ENCODE results near the gene HHIPL1.

The HHIPL1 gene

DNA sequence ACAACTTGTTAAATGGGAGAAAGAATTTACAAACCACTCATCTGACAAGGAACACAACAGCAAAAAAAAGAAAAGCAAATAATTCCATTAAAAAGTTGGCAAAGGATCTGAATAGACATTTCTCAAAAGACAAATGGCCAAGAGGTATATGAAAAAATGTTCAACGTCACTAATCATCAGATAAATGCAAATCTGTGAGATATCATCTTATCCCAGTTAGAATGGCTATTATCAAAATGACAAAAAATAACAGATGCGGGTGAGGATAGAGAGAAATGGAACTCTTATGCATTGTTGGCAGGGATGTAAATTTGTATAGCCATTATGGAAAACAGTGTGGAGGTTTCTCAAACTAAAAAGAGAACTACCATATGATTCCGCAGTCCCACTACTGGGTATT is 69.0 kb downstream of the HHIPL1 start:
- Histone ChIP-seq H3K4me3 (ENCODE audit: insufficient read depth, low read length, poor library complexity, severe bottlenecking) (no peak overlapping the region), H3K9me3 (ENCODE audit: insufficient read depth, low read length) (no peaks in the 10 kb centered on the region), H3K9me2 (replicated peaks; ENCODE audit: insufficient read depth, low read length) (no peaks in the 10 kb centered on the region), H3K36me3 (ENCODE audit: low read length) (no peaks in the 10 kb centered on the region), H3K9ac (ENCODE audit: low read length) (no peak overlapping the region), H2AFZ (ENCODE audit: low read depth, low read length, severe bottlenecking) (no peak overlapping the region), H3K27ac (ENCODE audit: low read depth, low read length) (no peak overlapping the region), H3K27me3 (ENCODE audit: low read length) (no peaks in the 10 kb centered on the region; the same call in 1 of the 2 replicates), H3K79me2 (ENCODE audit: insufficient read depth, low read length) (no peaks in the 10 kb centered on the region), H3K4me2 (ENCODE audit: low read depth, low read length, poor library complexity, severe bottlenecking) (no peak overlapping the region), H3F3A (ENCODE audit: insufficient read depth) (no peaks in the 10 kb centered on the region), H4K20me1 (ENCODE audit: low read depth, low read length) (no peaks in the 10 kb centered on the region)
- TF ChIP-seq, protein P1, sequence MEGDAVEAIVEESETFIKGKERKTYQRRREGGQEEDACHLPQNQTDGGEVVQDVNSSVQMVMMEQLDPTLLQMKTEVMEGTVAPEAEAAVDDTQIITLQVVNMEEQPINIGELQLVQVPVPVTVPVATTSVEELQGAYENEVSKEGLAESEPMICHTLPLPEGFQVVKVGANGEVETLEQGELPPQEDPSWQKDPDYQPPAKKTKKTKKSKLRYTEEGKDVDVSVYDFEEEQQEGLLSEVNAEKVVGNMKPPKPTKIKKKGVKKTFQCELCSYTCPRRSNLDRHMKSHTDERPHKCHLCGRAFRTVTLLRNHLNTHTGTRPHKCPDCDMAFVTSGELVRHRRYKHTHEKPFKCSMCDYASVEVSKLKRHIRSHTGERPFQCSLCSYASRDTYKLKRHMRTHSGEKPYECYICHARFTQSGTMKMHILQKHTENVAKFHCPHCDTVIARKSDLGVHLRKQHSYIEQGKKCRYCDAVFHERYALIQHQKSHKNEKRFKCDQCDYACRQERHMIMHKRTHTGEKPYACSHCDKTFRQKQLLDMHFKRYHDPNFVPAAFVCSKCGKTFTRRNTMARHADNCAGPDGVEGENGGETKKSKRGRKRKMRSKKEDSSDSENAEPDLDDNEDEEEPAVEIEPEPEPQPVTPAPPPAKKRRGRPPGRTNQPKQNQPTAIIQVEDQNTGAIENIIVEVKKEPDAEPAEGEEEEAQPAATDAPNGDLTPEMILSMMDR (IDR thresholded peaks at IDR 0.05; ENCODE audit: insufficient read depth, low read length, poor library complexity, severe bottlenecking) = no peak
- no peak for TF ChIP-seq EZH2phosphoT487 (conservative IDR thresholded peaks at IDR 0.05; ENCODE audit: low read length)

DNA sequence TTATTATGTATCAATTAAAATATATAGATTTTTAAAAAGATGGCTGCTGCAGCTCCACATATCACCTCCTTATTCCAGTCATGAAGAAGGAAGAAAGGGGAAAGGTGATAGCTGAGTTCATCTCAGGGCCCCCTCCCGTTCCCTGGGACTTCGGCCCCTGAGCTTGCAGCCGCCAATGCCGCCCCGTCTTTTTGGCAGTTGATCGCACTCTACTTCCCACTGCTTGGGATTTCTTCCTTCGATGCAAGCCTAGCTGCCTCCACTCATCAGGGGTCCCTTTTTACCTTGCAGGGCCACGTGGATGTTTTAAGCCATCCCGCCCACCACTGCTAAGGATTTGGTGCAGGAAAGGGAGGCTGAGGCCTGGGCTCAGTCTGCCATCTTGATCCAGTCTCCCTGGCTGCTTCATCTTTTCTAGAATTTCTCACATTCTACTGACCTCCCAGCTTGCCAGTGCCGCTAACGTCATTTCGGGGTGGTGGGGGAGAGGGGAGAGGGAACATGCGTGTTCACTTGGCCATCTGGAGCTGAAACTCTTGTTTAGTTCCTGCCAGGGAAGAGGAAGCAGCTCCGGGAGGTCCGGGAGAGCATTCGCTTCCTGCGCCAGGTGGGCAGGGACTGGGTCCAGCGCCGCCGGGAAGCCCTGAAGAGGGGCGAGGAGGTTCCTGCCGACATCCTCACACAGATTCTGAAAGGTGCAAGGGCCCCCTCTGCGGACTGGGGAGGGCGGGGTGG is 70.5 kb downstream of the HHIPL1 start:
- Histone ChIP-seq H2AFZ (ENCODE audit: low read depth, low read length, severe bottlenecking) (no peak overlapping the region), H3K27ac (ENCODE audit: low read depth, low read length) (no peak overlapping the region), H3K4me2 (ENCODE audit: low read depth, low read length, poor library complexity, severe bottlenecking) (no peak overlapping the region), H3K27me3 (ENCODE audit: low read length) (no peaks in the 10 kb centered on the region; the same call in 1 of the 2 replicates), H3K4me3 (ENCODE audit: insufficient read depth, low read length, poor library complexity, severe bottlenecking) (no peak overlapping the region), H3K9me2 (replicated peaks; ENCODE audit: insufficient read depth, low read length) (no peaks in the 10 kb centered on the region), H3K36me3 (ENCODE audit: low read length) (no peaks in the 10 kb centered on the region), H3K79me2 (ENCODE audit: insufficient read depth, low read length) (no peaks in the 10 kb centered on the region), H3K9me3 (ENCODE audit: insufficient read depth, low read length) (no peaks in the 10 kb centered on the region), H3K9ac (ENCODE audit: low read length) (no peak overlapping the region), H3F3A (ENCODE audit: insufficient read depth) (no peaks in the 10 kb centered on the region), H4K20me1 (ENCODE audit: low read depth, low read length) (no peaks in the 10 kb centered on the region)
- TF ChIP-seq, protein P1 (IDR thresholded peaks at IDR 0.05; ENCODE audit: insufficient read depth, low read length, poor library complexity, severe bottlenecking) = no peak
- no peak for TF ChIP-seq EZH2phosphoT487 (conservative IDR thresholded peaks at IDR 0.05; ENCODE audit: low read length)

DNA sequence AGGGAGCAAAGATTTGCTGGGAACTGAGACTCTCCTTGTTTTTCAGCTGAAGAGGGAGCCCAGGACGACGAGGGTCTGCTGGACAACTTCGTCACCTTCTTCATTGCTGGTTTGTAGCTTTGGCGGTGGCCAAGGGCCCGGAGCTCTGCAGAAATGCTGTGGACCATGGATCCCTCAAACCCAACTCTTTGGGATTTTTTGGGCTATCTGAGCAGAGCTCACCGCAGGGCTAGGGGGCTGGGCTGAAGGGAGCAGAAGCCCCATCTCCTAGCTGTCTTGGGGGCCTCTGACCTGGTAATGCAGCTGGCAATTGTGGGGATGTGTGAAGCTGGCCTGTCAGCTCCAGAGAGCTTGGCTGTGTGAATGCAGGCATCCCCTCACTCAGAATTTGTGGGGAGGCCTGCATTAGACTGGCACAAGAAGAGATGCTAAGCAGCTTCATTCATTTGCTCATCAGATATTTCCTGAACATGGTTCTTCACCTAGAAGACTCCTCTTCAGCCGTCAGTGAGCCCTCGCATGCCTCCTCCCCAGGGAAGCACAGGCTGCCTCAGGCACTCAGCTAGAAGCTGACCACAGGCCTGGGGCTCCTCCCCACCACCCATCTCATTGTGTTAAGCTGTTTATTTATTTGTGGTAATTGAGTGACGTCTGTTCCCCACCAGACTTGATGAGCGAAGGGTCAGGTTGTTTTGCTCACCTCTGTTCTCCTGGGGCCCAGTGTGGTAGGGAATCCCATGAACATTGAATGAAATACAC is 71.3 kb downstream of the HHIPL1 start:
- Histone ChIP-seq H2AFZ (ENCODE audit: low read depth, low read length, severe bottlenecking) (no peak overlapping the region), H3K36me3 (ENCODE audit: low read length) (no peaks in the 10 kb centered on the region), H3K27me3 (ENCODE audit: low read length) (no peaks in the 10 kb centered on the region; the same call in 1 of the 2 replicates), H3K79me2 (ENCODE audit: insufficient read depth, low read length) (no peaks in the 10 kb centered on the region), H3K27ac (ENCODE audit: low read depth, low read length) (no peak overlapping the region), H3K4me3 (ENCODE audit: insufficient read depth, low read length, poor library complexity, severe bottlenecking) (no peak overlapping the region), H4K20me1 (ENCODE audit: low read depth, low read length) (no peaks in the 10 kb centered on the region), H3K9me3 (ENCODE audit: insufficient read depth, low read length) (no peaks in the 10 kb centered on the region), H3F3A (ENCODE audit: insufficient read depth) (no peaks in the 10 kb centered on the region), H3K9me2 (replicated peaks; ENCODE audit: insufficient read depth, low read length) (no peaks in the 10 kb centered on the region), H3K4me2 (ENCODE audit: low read depth, low read length, poor library complexity, severe bottlenecking) (no peak overlapping the region), H3K9ac (ENCODE audit: low read length) (no peak overlapping the region)
- TF ChIP-seq EZH2phosphoT487 (conservative IDR thresholded peaks at IDR 0.05; ENCODE audit: low read length) = no peak
- TF ChIP-seq, protein P1 (IDR thresholded peaks at IDR 0.05; ENCODE audit: insufficient read depth, low read length, poor library complexity, severe bottlenecking) = no peak
